Stimulated activated CD8-positive, alpha-beta memory T cell treated with anti-CD3 and anti-CD28 coated beads, Interleukin-15, amount 100 ng/mL, for 24 hours (primary cell): ENCODE measurements around the gene TPST1.
"Not testable (repeated sequence)": the region's sequence is repeated elsewhere in the genome, so short reads cannot be mapped to it uniquely, and the experiment has no call there.

Experiments used
- DNase-seq: peaks from one replicate; pipeline ENCODE4 v3.0.0-alpha.2; 2020; ENCODE audit warnings: low read depth

The TPST1 gene

GRCh38 chr7:66283003-66283920 is 78.1 kb downstream of the TPST1 start:
- no peak for DNase-seq

- DNase-seq = no peak
These were observed 90.9 kb downstream of the TPST1 start for GRCh38 chr7:66296001-66296521.

GRCh38 chr7:66296557-66296956 is 91.4 kb downstream of the TPST1 start:
- no peak for DNase-seq

GRCh38 chr7:66297579-66297978 is 92.4 kb downstream of the TPST1 start:
- no peak for DNase-seq

GRCh38 chr7:66301249-66301648 is 96.1 kb downstream of the TPST1 start:
- DNase-seq = no peak

GRCh38 chr7:66301737-66302136 is 96.6 kb downstream of the TPST1 start:
- DNase-seq = no peak

GRCh38 chr7:66303454-66304155 is 98.5 kb downstream of the TPST1 start:
- no peak for DNase-seq

- DNase-seq = no peak
These were observed 99.4 kb downstream of the TPST1 start for GRCh38 chr7:66304536-66304935.

GRCh38 chr7:66306243-66306642 is 101.1 kb downstream of the TPST1 start:
- DNase-seq = no peak

GRCh38 chr7:66307591-66308215 is 102.6 kb downstream of the TPST1 start:
- no peak for DNase-seq

- DNase-seq = no peak
These were observed 103.3 kb downstream of the TPST1 start for GRCh38 chr7:66308411-66308810.

- DNase-seq = no peak
These were observed 105.5 kb downstream of the TPST1 start for GRCh38 chr7:66310620-66311019.

- no peak for DNase-seq
These were observed 108.9 kb downstream of the TPST1 start for GRCh38 chr7:66313886-66314568.

- no peak for DNase-seq
These were observed 110.1 kb downstream of the TPST1 start for GRCh38 chr7:66315192-66315591.

GRCh38 chr7:66319407-66319979 is 114.4 kb downstream of the TPST1 start:
- no peak for DNase-seq

- DNase-seq = no peak
These were observed 116.1 kb downstream of the TPST1 start for GRCh38 chr7:66321283-66321682.

- no peak for DNase-seq
These were observed 118.1 kb downstream of the TPST1 start for GRCh38 chr7:66323114-66323796.

GRCh38 chr7:66324985-66325384 is 119.9 kb downstream of the TPST1 start:
- not testable (repeated sequence) for DNase-seq

GRCh38 chr7:66326501-66327215 is 121.5 kb downstream of the TPST1 start:
- no peak for DNase-seq

GRCh38 chr7:66330961-66331360 is 125.8 kb downstream of the TPST1 start:
- no peak for DNase-seq
